Measurements from ENCODE around the gene ZRSR2. TPM values are rescaled to one million over a fixed set of nuclear protein-coding genes. Genes with fewer than 3 reads are reported as not detected.
A peak's percentile ranks its signal among the peaks of the same experiment; 100 is the strongest.

The ZRSR2 gene
- total and polyA plus RNA-seq, 2 of the 13 experiments (the other 11 are each of a cell fraction or from before 2014, with no cell fraction given): 3.6 to 4.9 TPM

- no peak for TF ChIP-seq FOXO4 (CRISPR knock-in tag; conservative IDR thresholded peaks at IDR 0.05)
- TF ChIP-seq ZNF713 (CRISPR knock-in tag; IDR thresholded peaks at IDR 0.05): no peak
- peak; percentile 42; the same call in 1 of the 2 replicates for TF ChIP-seq NRL (CRISPR knock-in tag; IDR thresholded peaks at IDR 0.05; ENCODE audit: borderline replicate concordance)
- no peak for TF ChIP-seq ZNF382 (CRISPR knock-in tag; IDR thresholded peaks at IDR 0.05; ENCODE audit: borderline replicate concordance)
- no peak; the same call in 1 of the 2 replicates for TF ChIP-seq HMGXB3 (CRISPR knock-in tag; IDR thresholded peaks at IDR 0.05; ENCODE audit: borderline replicate concordance)
- peak; percentile 86 for TF ChIP-seq ZNF609 (CRISPR knock-in tag; IDR thresholded peaks at IDR 0.05; ENCODE audit: borderline replicate concordance)
- TF ChIP-seq EP300 (IDR thresholded peaks at IDR 0.05; ENCODE audit: low read depth in 2 of 2, low read length in 2 of 2): peak in 1 of 2 experiments; percentile 83; a peak in 2 of 4 replicates
- peak; percentile 87 for TF ChIP-seq EP300 (CRISPR knock-in tag; IDR thresholded peaks at IDR 0.05; ENCODE audit: borderline replicate concordance)
Measured at GRCh38 chrX:15744181-15744867, 46.0 kb upstream of the ZRSR2 start (continued).

Data from HepG2 (cell line).